Heart left ventricle (tissue), 16 donors: ENCODE measurements around the gene SHC3. TPM values are rescaled to one million over a fixed set of nuclear protein-coding genes. Genes with fewer than 3 reads are reported as not detected.
A peak's percentile ranks its signal among the peaks of the same experiment; 100 is the strongest.

ENCODE experiments used
- ATAC-seq, 4 donors: fragments of 200-7000 bp; cut with Tn5 transposase; one replicate each; pipeline ENCODE4 v1.9.1; 2020 to 2022; ENCODE audit warnings: moderate library complexity in 4 of 4, mild to moderate bottlenecking in 3 of 4, moderate number of reproducible peaks in 1 of 4
- DNase-seq, 5 donors: peaks; one replicate each; pipeline ENCODE4 v3.0.0-alpha.2; 2020
- H3K27ac ChIP-seq, 12 donors: fragments of 200-600 bp; sonication (generic) in 4 of 12; one replicate each; pipeline versions ENCODE4 v1.5.0 to v1.8.0; 2016 to 2022; ENCODE audit warnings: mild to moderate bottlenecking in 2 of 12
- H3K27me3 ChIP-seq, 9 donors: fragments of 200-600 bp; sonication (generic) in 2 of 9; one replicate each; pipeline versions ENCODE4 v1.5.1 to v1.8.0; 2016 to 2022; ENCODE audit warnings: mild to moderate bottlenecking in 3 of 9
- H3K36me3 ChIP-seq, 9 donors: fragments of 200-600 bp; sonication (generic) in 2 of 9; one replicate each; pipeline versions ENCODE4 v1.5.0 to v1.8.0; 2018 to 2022; ENCODE audit warnings: mild to moderate bottlenecking in 2 of 9
- H3K4me1 ChIP-seq, 12 donors: fragments of 200-600 bp; sonication (generic) in 4 of 12; one replicate each; pipeline versions ENCODE4 v1.5.0 to v1.8.0; 2016 to 2022; ENCODE audit warnings: mild to moderate bottlenecking in 3 of 12
- H3K4me3 ChIP-seq, 12 donors: fragments of 200-600 bp; sonication (generic) in 4 of 12; one replicate each; pipeline versions ENCODE4 v1.5.0 to v1.8.0; 2017 to 2022; ENCODE audit warnings: mild to moderate bottlenecking in 9 of 12, moderate library complexity in 4 of 12
- H3K9me3 ChIP-seq, 12 donors: fragments of 200-600 bp; sonication (generic) in 4 of 12; one replicate each; pipeline versions ENCODE4 v1.5.0 to v1.8.0; 2016 to 2022; ENCODE audit warnings: mild to moderate bottlenecking in 1 of 12
- CTCF ChIP-seq, 12 donors: fragments of 200-600 bp; sonication (generic) in 4 of 12; IDR thresholded peaks; one replicate each; pipeline versions ENCODE4 v1.5.0 to v1.8.0; 2018 to 2022; ENCODE audit warnings: antibody characterized with exemption in 12 of 12, mild to moderate bottlenecking in 5 of 12
- POLR2A ChIP-seq, 2 donors: fragments of 450-650 bp; IDR thresholded peaks; one replicate each; pipeline ENCODE4 v1.6.1; 2017; ENCODE audit warnings: antibody characterized with exemption in 2 of 2, mild to moderate bottlenecking in 2 of 2, moderate library complexity in 2 of 2
- WGBS, 4 donors: extraction: QIAGEN DNeasy Blood & Tissue Kit in 2 of 4; methylation state at CpG; one replicate each; pipeline versions ENCODE4 v1.1.5 to v1.1.7; 2013 to 2018; 5-methylcytosine and 5-hydroxymethylcytosine counted together
- intact Hi-C, 10 donors: fragments of 100-400 bp; cut with DNase I; formaldehyde crosslinking; loops; one replicate each; pipeline versions ENCODE4 v1.11.1 to v1.14.2; 2022
- polyA plus RNA-seq, 2 donors: library from polyadenylated mRNA; stranded (reverse); fragments of 200-250 nt; gene quantifications; one replicate each; pipeline ENCODE4 v1.2.3, GENCODE V29; 2013
- total RNA-seq, 9 donors: library from RNA; depleted of rRNA in 2 of 9; stranded (reverse); fragments of >200 nt in 2 of 9; fragmentation: NEBNext Ultra II Directional in 3 of 9; extraction: Animal tissue kit (Norgen Biotek cat#: 25700) in 3 of 9; gene quantifications; one replicate each; pipeline versions ENCODE4 v1.1.0 to v1.2.4, GENCODE V29; 2016 to 2023
- donor health status: ischemic (EF 13 %, LVEDD 7.1; RV severe dilation, severe dysfunction).
- donor health status: healthy with polysubstance abuse.
- donor health status: DM: no; HTN: yes; CAD: no.
- donor health status: DM: no; HTN: no; CAD: no.
- donor health status: ischemic (EF 25% LVEDD 6.9; RV normal size, moderate dysfunction).
- donor health status: ischemic (EF 25% LVEDD 5.7; RV mildly dilated, moderate dysfunction).
- donor health status: healthy.
- donor health status: DM: yes; HTN: yes; CAD: no.
- donor health status: ischemic (EF 35%, LVEDD 5.7; RV mildly dilated, moderate dysfunction).
- donor health status: nonischemic (EF 11% LVEDD 7.7; RV severe dilation, severe dysfunction).
- donor health status: DM: yes; HTN: yes; CAD: no.
- donor health status: PGD.
- donor health status: ischemic (EF 29% LVEDD 5.4; RV normal size, mild dysfunction).
- donor health status: nonischemic (EF 23%, LVEDD 6.1; RV moderate dilation, normal function).

The SHC3 gene
- total and polyA plus RNA-seq, 11 donors = 0.20 to 4.3 (median 0.52) TPM

- Histone ChIP-seq H3K27me3 (no peaks in the 10 kb centered on the region), H3K27ac (no peak overlapping the region), H3K4me1 (peaks cover 0 to 23% (median 2%) of the 10 kb centered on the region in 12 donors), H3K36me3 (no peaks in the 10 kb centered on the region), H3K4me3 (no peak overlapping the region), H3K9me3 (no peaks in the 10 kb centered on the region)
- no peak for TF ChIP-seq CTCF (IDR thresholded peaks at IDR 0.05)
- TF ChIP-seq POLR2A (IDR thresholded peaks at IDR 0.05) = no peak
- DNase-seq (peak in 2 of 5 donors; percentile 56 to 59), ATAC-seq (peak in 3 of 4 donors; percentile 77 to 92 (median 81))
- intact Hi-C loops = no loop called here
- WGBS, 4 donors = 67 to 79% (median 74%) methylated on average over 5 of the region's 5 CpGs
Measured at GRCh38 chr9:89038382-89039103, 140.1 kb downstream of the SHC3 start.

GRCh38 chr9:89037891-89038290 is 140.7 kb downstream of the SHC3 start:
- intact Hi-C loops = no loop called here
- WGBS, 4 donors = 83 to 91% (median 90%) methylated on average over 9 of the region's 9 CpGs
- no peak for DNase-seq

GRCh38 chr9:89037346-89037745 is 141.3 kb downstream of the SHC3 start:
- ATAC-seq (no peak), DNase-seq (no peak)
- Histone ChIP-seq H3K4me1 (peaks cover 0 to 23% (median 2%) of the 10 kb centered on the region in 12 donors), H3K27ac (no peak overlapping the region), H3K27me3 (no peaks in the 10 kb centered on the region), H3K36me3 (no peaks in the 10 kb centered on the region), H3K4me3 (no peak overlapping the region), H3K9me3 (no peaks in the 10 kb centered on the region)
- intact Hi-C loops = no loop called here
- WGBS, 4 donors = 70 to 80% (median 76%) methylated on average over 4 of the region's 4 CpGs
- TF ChIP-seq POLR2A (IDR thresholded peaks at IDR 0.05) (no peak), CTCF (IDR thresholded peaks at IDR 0.05) (no peak)

More at GRCh38 chr9:89037891-89038290, 140.7 kb downstream of the SHC3 start:
- Histone ChIP-seq H3K4me3 (no peak overlapping the region), H3K27ac (no peak overlapping the region), H3K4me1 (peaks cover 0 to 23% (median 2%) of the 10 kb centered on the region in 12 donors), H3K36me3 (no peaks in the 10 kb centered on the region), H3K9me3 (no peaks in the 10 kb centered on the region), H3K27me3 (no peaks in the 10 kb centered on the region)
- TF ChIP-seq CTCF (IDR thresholded peaks at IDR 0.05) (no peak), POLR2A (IDR thresholded peaks at IDR 0.05) (no peak)
- no peak for ATAC-seq

GRCh38 chr9:89036891-89037290 is 141.7 kb downstream of the SHC3 start:
- TF ChIP-seq CTCF (IDR thresholded peaks at IDR 0.05) (no peak), POLR2A (IDR thresholded peaks at IDR 0.05) (no peak)
- intact Hi-C loops = no loop called here
- H3K36me3 ChIP-seq = no peaks in the 10 kb centered on the region
- peak overlapping the region in 1 of 12 donors; percentile 49 for H3K27ac ChIP-seq
- H3K4me3 ChIP-seq = peak overlapping the region in 2 of 12 donors; percentile 3 to 22
- H3K9me3 ChIP-seq = no peaks in the 10 kb centered on the region
- ATAC-seq = no peak
- peak in 1 of 5 donors; percentile 35 for DNase-seq
- WGBS, 4 donors = 75 to 87% (median 81%) methylated on average over 3 of the region's 3 CpGs
- H3K4me1 ChIP-seq = peaks cover 0 to 23% (median 2%) of the 10 kb centered on the region in 12 donors
- no peaks in the 10 kb centered on the region for H3K27me3 ChIP-seq
